ENCODE results near the gene LRFN4. TPM values are rescaled to one million over a fixed set of nuclear protein-coding genes. Genes with fewer than 3 reads are reported as not detected.

The LRFN4 gene
- total RNA-seq, 6 donors from 2014 or later, result 11.4 to 29.0 (median 21.8) TPM

- no peaks in the 10 kb centered on the region for H3K27me3 ChIP-seq
- H3K9me3 ChIP-seq, result no peaks in the 10 kb centered on the region
- 92 to 94% methylated on average over 21 to 26 of the region's 26 CpGs for WGBS, 2 donors
- H3K4me3 ChIP-seq, result no peak overlapping the region
- H3K27ac ChIP-seq, result no peak overlapping the region
- ATAC-seq (ENCODE audit: low FRiP score in 2 of 2) (no peak), DNase-seq (peak in 1 of 2 donors; percentile 75)
- peaks cover 0 to 6% (median 5%) of the 10 kb centered on the region in 4 donors for H3K36me3 ChIP-seq
- TF ChIP-seq CTCF (IDR thresholded peaks at IDR 0.05), result no peak
- TF ChIP-seq POLR2A (IDR thresholded peaks at IDR 0.05), result no peak
- no peak for TF ChIP-seq POLR2AphosphoS5 (IDR thresholded peaks at IDR 0.05)
- no peak for TF ChIP-seq EP300 (IDR thresholded peaks at IDR 0.05)
- peaks cover 7 to 19% (median 11%) of the 10 kb centered on the region in 4 donors for H3K4me1 ChIP-seq
Measured at GRCh38 chr11:66853242-66854229, 3.3 kb upstream of the LRFN4 start.

- DNase-seq (no peak), ATAC-seq (ENCODE audit: low FRiP score in 2 of 2) (no peak)
- TF ChIP-seq EP300 (IDR thresholded peaks at IDR 0.05) (no peak), POLR2A (IDR thresholded peaks at IDR 0.05) (no peak), POLR2AphosphoS5 (IDR thresholded peaks at IDR 0.05) (no peak), CTCF (IDR thresholded peaks at IDR 0.05) (no peak)
Measured at GRCh38 chr11:66854231-66854661, 2.6 kb upstream of the LRFN4 start.

GRCh38 chr11:66854729-66855211, 2.1 kb upstream of the LRFN4 start:
- 93 to 97% methylated on average over 8 to 15 of the region's 15 CpGs for WGBS, 2 donors
- Histone ChIP-seq H3K36me3 (no peaks in the 10 kb centered on the region), H3K4me1 (peaks cover 7 to 19% (median 11%) of the 10 kb centered on the region in 4 donors), H3K4me3 (no peak overlapping the region), H3K9me3 (no peaks in the 10 kb centered on the region), H3K27ac (no peak overlapping the region), H3K27me3 (no peaks in the 10 kb centered on the region)
- ATAC-seq (ENCODE audit: low FRiP score in 2 of 2) (no peak), DNase-seq (peak in 1 of 2 donors; percentile 51)
- TF ChIP-seq POLR2A (IDR thresholded peaks at IDR 0.05) (no peak), CTCF (IDR thresholded peaks at IDR 0.05) (no peak), EP300 (IDR thresholded peaks at IDR 0.05) (no peak), POLR2AphosphoS5 (IDR thresholded peaks at IDR 0.05) (no peak)

More at GRCh38 chr11:66854231-66854661, 2.6 kb upstream of the LRFN4 start:
- WGBS, 2 donors, result 95 to 100% methylated on average over 10 to 12 of the region's 12 CpGs
- peaks cover 7 to 19% (median 11%) of the 10 kb centered on the region in 4 donors for H3K4me1 ChIP-seq
- no peaks in the 10 kb centered on the region for H3K36me3 ChIP-seq
- H3K27ac ChIP-seq, result no peak overlapping the region
- no peak overlapping the region for H3K4me3 ChIP-seq
- H3K9me3 ChIP-seq, result no peaks in the 10 kb centered on the region
- no peaks in the 10 kb centered on the region for H3K27me3 ChIP-seq

GRCh38 chr11:66855574-66856495, 1.0 kb upstream of the LRFN4 start:
- 7 to 9% methylated on average over 13 to 19 of the region's 51 CpGs for WGBS, 2 donors
- Histone ChIP-seq H3K4me3 (peak overlapping the region; percentile 81 to 94 (median 86)), H3K27ac (peak overlapping the region; percentile 88 to 91 (median 90))

More at GRCh38 chr11:66855574-66856495, 1.0 kb upstream of the LRFN4 start:
- peak in 1 of 6 experiments; percentile 16 for TF ChIP-seq CTCF (IDR thresholded peaks at IDR 0.05)
- TF ChIP-seq EP300 (IDR thresholded peaks at IDR 0.05), result peak in 1 of 4 donors; percentile 45
- peak in 3 of 4 donors; percentile 35 to 86 (median 84) for TF ChIP-seq POLR2A (IDR thresholded peaks at IDR 0.05)
- TF ChIP-seq POLR2AphosphoS5 (IDR thresholded peaks at IDR 0.05), result peak; percentile 75 to 80
- peaks cover 0 to 3% (median 0%) of the 10 kb centered on the region in 4 donors for H3K36me3 ChIP-seq
- ATAC-seq (ENCODE audit: low FRiP score in 2 of 2), result peak; percentile 91 to 95
- H3K4me1 ChIP-seq, result peaks cover 7 to 19% (median 11%) of the 10 kb centered on the region in 4 donors
- peak; percentile 95 to 99 for DNase-seq
- H3K27me3 ChIP-seq, result no peaks in the 10 kb centered on the region
- no peaks in the 10 kb centered on the region for H3K9me3 ChIP-seq

Data from upper lobe of left lung (tissue), 6 donors.